ENCODE measurements around the gene DIPK2B.

Gene DIPK2B

GRCh38 chrX:45200741-45201234, at the start of gene DIPK2B:
Gene DIPK2B (minus strand): TSS chrX:45200876. CDS start chrX:45200826, 50 bp downstream.
- in situ Hi-C loops (cut with HindIII; ENCODE audit: low sequenced_read_pairs): no loop called here

GRCh38 chrX:45240301-45240700, 39.6 kb upstream of the DIPK2B start:
- in situ Hi-C loops (cut with HindIII; ENCODE audit: low sequenced_read_pairs): no loop called here

GRCh38 chrX:45238489-45238888, 37.8 kb upstream of the DIPK2B start:
- in situ Hi-C loops (cut with HindIII; ENCODE audit: low sequenced_read_pairs): no loop called here

- in situ Hi-C loops (cut with HindIII; ENCODE audit: low sequenced_read_pairs): no loop called here
These were observed 32.9 kb upstream of the DIPK2B start for GRCh38 chrX:45233531-45233930.

GRCh38 chrX:45232139-45232538, 31.5 kb upstream of the DIPK2B start:
- in situ Hi-C loops (cut with HindIII; ENCODE audit: low sequenced_read_pairs): no loop called here

GRCh38 chrX:45230410-45230809, 29.7 kb upstream of the DIPK2B start:
- in situ Hi-C loops (cut with HindIII; ENCODE audit: low sequenced_read_pairs): no loop called here

- in situ Hi-C loops (cut with HindIII; ENCODE audit: low sequenced_read_pairs): no loop called here
These were observed 28.7 kb upstream of the DIPK2B start for GRCh38 chrX:45229348-45229747.

- in situ Hi-C loops (cut with HindIII; ENCODE audit: low sequenced_read_pairs): no loop called here
These were observed 27.4 kb upstream of the DIPK2B start for GRCh38 chrX:45228126-45228525.

GRCh38 chrX:45208121-45208856, 7.6 kb upstream of the DIPK2B start:
- in situ Hi-C loops (cut with HindIII; ENCODE audit: low sequenced_read_pairs): no loop called here

GRCh38 chrX:45202171-45202570, 1.5 kb upstream of the DIPK2B start:
- in situ Hi-C loops (cut with HindIII; ENCODE audit: low sequenced_read_pairs): no loop called here

GRCh38 chrX:45198706-45199105, 2.0 kb downstream of the DIPK2B start:
- in situ Hi-C loops (cut with HindIII; ENCODE audit: low sequenced_read_pairs): no loop called here

- in situ Hi-C loops (cut with HindIII; ENCODE audit: low sequenced_read_pairs): no loop called here
These were observed 2.4 kb downstream of the DIPK2B start for GRCh38 chrX:45198301-45198700.

- in situ Hi-C loops (cut with HindIII; ENCODE audit: low sequenced_read_pairs): no loop called here
These were observed 4.0 kb downstream of the DIPK2B start for GRCh38 chrX:45196701-45197100.

GRCh38 chrX:45191820-45192409, 8.8 kb downstream of the DIPK2B start:
- in situ Hi-C loops (cut with HindIII; ENCODE audit: low sequenced_read_pairs): no loop called here

GRCh38 chrX:45191383-45191782, 9.3 kb downstream of the DIPK2B start:
- in situ Hi-C loops (cut with HindIII; ENCODE audit: low sequenced_read_pairs): no loop called here

GRCh38 chrX:45187731-45188130, 12.9 kb downstream of the DIPK2B start:
- in situ Hi-C loops (cut with HindIII; ENCODE audit: low sequenced_read_pairs): no loop called here

GRCh38 chrX:45186643-45187026, 14.0 kb downstream of the DIPK2B start:
- in situ Hi-C loops (cut with HindIII; ENCODE audit: low sequenced_read_pairs): no loop called here

GRCh38 chrX:45184211-45184610, 16.5 kb downstream of the DIPK2B start:
- in situ Hi-C loops (cut with HindIII; ENCODE audit: low sequenced_read_pairs): no loop called here

- in situ Hi-C loops (cut with HindIII; ENCODE audit: low sequenced_read_pairs): no loop called here
These were observed 27.8 kb downstream of the DIPK2B start for GRCh38 chrX:45172890-45173289.

- in situ Hi-C loops (cut with HindIII; ENCODE audit: low sequenced_read_pairs): loop anchor here (5.0 kb wide), 1 partner anchor 39 kb away; no protein-coding TSS in a partner anchor
These were observed 33.9 kb downstream of the DIPK2B start for GRCh38 chrX:45166781-45167180.

GRCh38 chrX:45165726-45166125, 35.0 kb downstream of the DIPK2B start:
- in situ Hi-C loops (cut with HindIII; ENCODE audit: low sequenced_read_pairs): loop anchor here (5.0 kb wide), 1 partner anchor 38 kb away; no protein-coding TSS in a partner anchor

- in situ Hi-C loops (cut with HindIII; ENCODE audit: low sequenced_read_pairs): loop anchor here (5.0 kb wide), 1 partner anchor 38 kb away; no protein-coding TSS in a partner anchor
These were observed 35.7 kb downstream of the DIPK2B start for GRCh38 chrX:45164995-45165394.

Measured in endothelial cell of hepatic sinusoid (primary cell).